Activated T-helper 2 cell treated with anti-CD3 and anti-CD28 coated beads, Interferon-gamma antibody, Interleukin-2, Interleukin-4, amounts not matched to agents 10 μg/mL and 5 μg/mL and 100 μg/mL, durations not matched to agents 14 hours and 24 hours and 36 hours (primary cell): ENCODE data around the gene HSPH1. TPM values are rescaled to one million over a fixed set of nuclear protein-coding genes. Genes with fewer than 3 reads are reported as not detected.
"Not testable (repeated sequence)": the region's sequence is repeated elsewhere in the genome, so short reads cannot be mapped to it uniquely, and the experiment has no call there.

ENCODE experiments used
- DNase-seq: peaks from one replicate; pipeline ENCODE4 v3.0.0; 2021; ENCODE audit warnings: low spot score
- H3K27ac Mint-ChIP-seq: one replicate; pipeline ENCODE4 v1.8.0; 2021; ENCODE audit warnings: mixed read lengths
- H3K27me3 Mint-ChIP-seq: one replicate; pipeline ENCODE4 v1.8.0; 2021; ENCODE audit warnings: low read depth, mixed read lengths
- H3K36me3 Mint-ChIP-seq: one replicate; pipeline ENCODE4 v1.8.0; 2021; ENCODE audit warnings: low read depth, mixed read lengths
- H3K4me1 Mint-ChIP-seq: one replicate; pipeline ENCODE4 v1.8.0; 2021; ENCODE audit warnings: low read depth, mixed read lengths
- H3K4me3 Mint-ChIP-seq: one replicate; pipeline ENCODE4 v1.8.0; 2021; ENCODE audit warnings: low read depth, mild to moderate bottlenecking, moderate library complexity, mixed read lengths
- H3K9me3 Mint-ChIP-seq: one replicate; pipeline ENCODE4 v1.8.0; 2021; ENCODE audit warnings: mixed read lengths
- intact Hi-C: fragments of 100-400 bp; cut with micrococcal nuclease; formaldehyde crosslinking; loops from one replicate; pipeline ENCODE4 v1.15.1; 2023
- total RNA-seq: library from RNA; stranded (reverse); gene quantifications from 2 replicates; pipeline ENCODE4 v1.2.3, GENCODE V29; 2022

Gene HSPH1
- total RNA-seq, 1 donor from 2014 or later = 269 TPM

DNA sequence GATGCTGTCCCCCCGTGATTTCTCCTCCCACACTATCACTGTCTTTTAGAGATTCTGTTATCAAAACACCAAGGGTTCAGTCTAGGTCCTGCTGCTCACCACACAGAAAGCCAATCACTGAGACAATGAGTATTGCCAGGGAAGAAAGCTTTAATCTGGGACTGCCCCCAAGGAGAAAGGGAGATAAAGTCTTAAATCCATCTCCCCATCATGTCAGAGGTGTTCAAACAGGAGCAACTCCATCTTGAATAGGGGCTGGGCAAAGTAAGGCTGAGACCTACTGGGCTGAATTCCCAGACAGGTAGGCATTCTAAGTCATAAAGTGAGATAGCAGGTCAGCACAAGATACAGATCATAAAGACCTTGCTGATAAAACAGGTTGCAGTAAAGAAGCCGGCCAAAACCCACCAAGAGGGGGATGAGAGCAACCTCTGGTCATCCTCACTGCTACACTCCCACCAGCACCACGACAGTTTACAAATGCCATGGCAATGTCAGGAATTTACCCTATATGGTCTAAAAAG, 63.7 kb downstream of the HSPH1 start:
- H3K27ac Mint-ChIP-seq, DNase-seq, H3K4me3 Mint-ChIP-seq, H3K4me1 Mint-ChIP-seq, H3K36me3 Mint-ChIP-seq, H3K9me3 Mint-ChIP-seq, intact Hi-C loops: not testable (repeated sequence)
- peaks cover 47% of the 10 kb centered on the region for H3K27me3 Mint-ChIP-seq

DNA sequence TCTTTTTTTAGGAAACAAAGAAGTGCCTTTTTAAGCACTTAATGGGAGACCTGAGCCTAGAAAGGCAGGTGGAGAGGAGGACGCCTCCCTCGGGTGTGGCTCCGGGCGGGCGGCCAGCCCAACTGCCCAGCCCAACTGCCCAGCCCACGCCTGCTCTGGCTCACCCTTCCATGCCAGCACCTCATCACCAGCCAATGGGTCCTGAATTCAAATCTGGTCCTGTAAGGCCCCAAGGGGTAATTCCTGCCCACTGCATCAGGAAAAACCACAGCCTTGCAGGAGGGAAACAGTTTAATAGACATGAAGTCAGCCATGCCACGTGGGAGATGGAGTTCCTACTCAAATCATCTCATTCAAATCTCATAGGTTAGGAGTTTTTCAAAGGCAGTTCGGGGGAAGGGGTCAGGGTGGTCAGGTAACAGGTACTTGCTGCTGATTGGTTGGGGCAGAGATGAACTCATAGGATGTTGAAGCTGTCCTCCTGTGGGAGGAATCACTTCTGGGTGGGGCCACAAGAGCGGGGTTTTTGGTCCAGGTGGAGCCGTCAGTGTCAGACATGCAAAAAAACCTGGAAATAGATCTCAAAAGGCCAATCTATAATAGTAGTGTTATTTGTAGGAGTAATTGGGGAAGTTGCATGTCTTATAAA, 64.9 kb downstream of the HSPH1 start:
- H3K4me3 Mint-ChIP-seq = no peak overlapping the region
- no peaks in the 10 kb centered on the region for H3K9me3 Mint-ChIP-seq
- no peak overlapping the region for H3K27ac Mint-ChIP-seq
- no peaks in the 10 kb centered on the region for H3K36me3 Mint-ChIP-seq
- DNase-seq = no peak
- peaks cover 35% of the 10 kb centered on the region for H3K27me3 Mint-ChIP-seq
- no peaks in the 10 kb centered on the region for H3K4me1 Mint-ChIP-seq
- intact Hi-C loops = no loop called here

DNA sequence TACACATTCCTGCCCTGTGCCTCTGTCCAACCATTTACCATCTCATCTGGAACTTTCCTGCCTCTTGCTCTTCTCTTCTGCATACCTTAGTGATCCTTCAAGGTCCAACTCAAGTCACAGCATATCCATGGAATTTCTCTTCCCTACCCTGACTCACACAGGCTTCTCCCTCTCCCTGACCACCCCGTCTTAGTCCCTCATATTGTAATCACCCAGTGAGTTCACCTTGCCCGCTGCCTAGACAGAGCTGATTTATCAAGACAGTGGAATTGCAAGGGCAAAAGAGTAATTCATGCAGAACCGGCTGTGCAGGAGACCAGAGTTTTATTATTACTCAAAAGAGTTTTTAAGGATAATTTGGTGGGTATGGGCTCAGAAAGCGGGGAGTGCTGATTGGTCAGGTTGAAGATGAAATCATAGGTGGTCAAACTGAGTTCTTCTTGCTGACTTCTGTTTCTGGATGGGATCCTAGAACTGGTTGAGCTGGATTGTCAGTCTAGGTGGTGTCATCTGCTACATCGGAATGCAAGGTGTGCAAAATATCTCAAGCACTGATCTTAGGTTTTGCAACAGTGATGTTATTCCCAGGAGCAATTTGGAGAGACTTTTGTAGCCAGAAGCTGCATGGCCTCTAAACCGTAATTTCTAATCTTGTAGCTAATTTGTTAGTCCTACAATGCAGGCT, 67.2 kb downstream of the HSPH1 start:
- peaks cover 19% of the 10 kb centered on the region for H3K27me3 Mint-ChIP-seq
- peaks cover 3% of the 10 kb centered on the region for H3K4me1 Mint-ChIP-seq
- no peak overlapping the region for H3K27ac Mint-ChIP-seq
- no peaks in the 10 kb centered on the region for H3K9me3 Mint-ChIP-seq
- no peak for DNase-seq
- H3K4me3 Mint-ChIP-seq = no peak overlapping the region
- H3K36me3 Mint-ChIP-seq = no peaks in the 10 kb centered on the region
- intact Hi-C loops = no loop called here

DNA sequence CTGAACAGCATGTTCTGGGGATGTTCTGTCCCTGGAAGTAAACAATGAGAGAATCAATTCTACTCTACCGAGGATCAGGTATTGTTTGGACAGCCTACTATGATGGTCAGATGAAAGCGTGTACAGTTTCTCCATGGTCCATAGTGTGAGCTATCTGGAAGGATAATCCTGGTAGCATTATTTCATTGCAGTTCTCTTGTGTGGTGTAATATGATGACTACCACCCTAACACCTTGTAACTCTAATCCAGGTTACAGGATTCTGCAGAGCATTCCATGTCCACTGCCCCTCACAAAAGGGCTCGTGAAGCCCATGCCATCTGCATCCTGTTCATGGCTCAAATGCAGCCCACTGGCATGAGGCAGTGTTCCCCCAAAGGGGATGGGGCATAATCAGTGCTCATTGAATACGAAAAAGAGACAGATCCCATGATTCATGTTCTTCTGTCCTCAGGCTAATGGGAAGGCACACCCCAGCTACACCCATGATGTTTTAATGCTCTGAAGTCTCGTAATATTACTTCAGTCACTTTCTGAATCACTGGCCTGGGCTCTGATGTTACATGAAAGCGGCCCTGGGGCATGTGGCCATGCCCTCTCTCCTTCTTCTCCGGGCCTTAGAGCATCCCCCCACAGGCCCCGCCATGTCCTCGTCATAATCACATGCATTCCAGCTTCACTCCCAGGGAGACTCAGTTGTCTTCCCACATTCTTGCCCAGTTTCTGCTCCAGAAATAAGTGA, 68.4 kb downstream of the HSPH1 start:
- Mint-ChIP-seq H3K9me3 (no peaks in the 10 kb centered on the region), H3K27me3 (peaks cover 15% of the 10 kb centered on the region), H3K4me3 (no peak overlapping the region), H3K4me1 (peaks cover 3% of the 10 kb centered on the region), H3K36me3 (no peaks in the 10 kb centered on the region), H3K27ac (no peak overlapping the region)
- no peak for DNase-seq
- intact Hi-C loops = no loop called here

DNA sequence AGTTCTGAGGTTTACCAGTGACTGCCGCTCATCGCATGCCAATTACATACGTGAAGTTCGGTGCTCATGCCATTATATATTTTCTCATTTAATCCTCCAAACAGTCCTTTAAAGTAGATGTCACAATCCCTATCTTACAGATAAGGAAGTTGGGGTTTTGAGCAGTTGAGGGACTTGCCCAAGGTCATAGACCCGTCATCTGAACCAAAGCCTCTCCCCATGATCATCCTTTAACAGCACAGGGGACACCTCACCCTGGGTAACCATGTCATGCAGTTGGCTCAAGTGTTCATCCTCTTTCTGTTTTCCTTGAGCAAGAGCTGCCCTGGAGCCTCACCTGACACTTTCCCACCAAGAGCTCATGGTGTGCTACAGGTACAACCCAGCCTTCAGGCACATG, 69.1 kb downstream of the HSPH1 start:
- H3K4me1 Mint-ChIP-seq = peaks cover 3% of the 10 kb centered on the region
- no peaks in the 10 kb centered on the region for H3K36me3 Mint-ChIP-seq
- H3K27me3 Mint-ChIP-seq = peaks cover 11% of the 10 kb centered on the region
- no peak overlapping the region for H3K4me3 Mint-ChIP-seq
- intact Hi-C loops = no loop called here
- no peak overlapping the region for H3K27ac Mint-ChIP-seq
- no peak for DNase-seq
- H3K9me3 Mint-ChIP-seq = no peaks in the 10 kb centered on the region

DNA sequence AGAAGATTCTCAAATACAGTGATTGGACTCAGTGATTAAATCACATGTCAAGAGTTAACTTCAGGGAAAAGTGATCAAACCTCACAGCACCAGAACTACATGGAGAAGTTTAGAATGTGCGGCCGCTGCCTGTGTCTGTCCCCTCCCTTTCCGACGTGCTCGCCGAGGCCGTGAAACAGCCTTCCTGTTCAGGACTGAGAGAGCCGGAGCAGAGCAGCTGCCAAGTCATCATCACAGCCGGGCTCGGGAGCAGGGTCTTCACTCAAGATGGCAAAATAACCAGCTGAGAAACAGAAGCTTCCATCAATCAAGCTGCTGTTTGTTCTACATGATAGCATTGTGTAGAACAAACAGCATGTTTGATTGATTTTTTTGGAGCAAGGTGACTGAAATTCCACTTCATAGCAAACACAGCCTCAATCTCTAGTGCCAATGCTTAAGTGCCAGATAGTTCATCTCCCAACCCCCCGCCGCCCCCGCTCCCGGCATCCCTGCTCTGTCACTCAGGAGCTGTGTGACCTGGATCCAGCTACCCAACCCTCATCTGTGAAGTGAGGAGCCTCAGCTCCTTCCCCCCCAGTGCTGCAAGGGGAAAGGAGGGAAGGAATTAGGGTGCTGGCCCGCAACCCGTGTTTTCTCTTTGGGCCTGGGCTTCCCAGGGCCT, 70.6 kb downstream of the HSPH1 start:
- Mint-ChIP-seq H3K4me3 (no peak overlapping the region), H3K36me3 (no peaks in the 10 kb centered on the region), H3K27ac (no peak overlapping the region), H3K27me3 (peaks cover 9% of the 10 kb centered on the region), H3K9me3 (no peaks in the 10 kb centered on the region), H3K4me1 (peaks cover 3% of the 10 kb centered on the region)
- intact Hi-C loops = no loop called here
- DNase-seq = no peak

DNA sequence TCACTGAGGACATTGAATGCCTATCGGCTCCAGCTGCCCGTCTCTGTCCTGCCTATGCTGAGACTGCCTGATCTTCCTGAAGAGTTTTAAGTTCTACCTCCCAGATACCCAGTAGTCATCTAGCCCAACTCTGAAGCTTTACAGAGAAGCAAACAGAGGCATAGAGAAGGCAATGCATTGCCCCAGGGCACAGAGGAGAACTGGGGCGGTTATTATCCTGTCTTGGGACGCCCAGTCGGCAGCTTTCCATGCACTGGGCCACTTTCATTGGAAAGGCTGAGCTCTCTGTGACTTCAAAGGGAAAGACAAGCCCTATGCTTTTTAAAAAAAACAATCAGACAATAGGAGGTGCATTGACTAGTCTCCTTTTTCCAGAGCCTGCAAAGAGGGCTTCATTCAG, 71.6 kb downstream of the HSPH1 start:
- Mint-ChIP-seq H3K9me3 (no peaks in the 10 kb centered on the region), H3K36me3 (no peaks in the 10 kb centered on the region), H3K27me3 (peaks cover 12% of the 10 kb centered on the region), H3K4me1 (peaks cover 3% of the 10 kb centered on the region), H3K4me3 (no peak overlapping the region), H3K27ac (no peak overlapping the region)
- intact Hi-C loops = no loop called here
- no peak for DNase-seq

DNA sequence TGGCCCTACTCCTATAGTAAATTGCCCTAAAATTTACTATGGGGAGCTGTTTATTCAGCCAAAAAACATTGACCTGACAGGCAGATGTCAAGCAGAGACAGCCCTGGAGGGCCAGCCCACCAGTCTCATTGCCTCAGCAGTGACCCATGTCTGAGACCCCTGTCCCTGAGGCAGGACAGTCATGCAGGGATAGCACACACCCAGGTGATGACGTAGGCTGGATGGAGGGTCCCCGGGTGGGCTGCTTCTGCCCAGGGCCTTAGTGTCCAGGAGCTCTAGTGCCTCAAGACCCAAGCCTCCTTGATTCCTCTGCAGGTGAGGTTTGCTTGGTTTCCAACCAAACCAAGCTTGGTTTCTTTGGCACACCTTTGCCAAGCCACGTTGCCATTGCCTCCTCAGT, 72.1 kb downstream of the HSPH1 start:
- peaks cover 3% of the 10 kb centered on the region for H3K4me1 Mint-ChIP-seq
- H3K27me3 Mint-ChIP-seq = peaks cover 16% of the 10 kb centered on the region
- H3K9me3 Mint-ChIP-seq = no peaks in the 10 kb centered on the region
- no peak overlapping the region for H3K4me3 Mint-ChIP-seq
- no peak overlapping the region for H3K27ac Mint-ChIP-seq
- no peak for DNase-seq
- intact Hi-C loops = no loop called here
- H3K36me3 Mint-ChIP-seq = no peaks in the 10 kb centered on the region

DNA sequence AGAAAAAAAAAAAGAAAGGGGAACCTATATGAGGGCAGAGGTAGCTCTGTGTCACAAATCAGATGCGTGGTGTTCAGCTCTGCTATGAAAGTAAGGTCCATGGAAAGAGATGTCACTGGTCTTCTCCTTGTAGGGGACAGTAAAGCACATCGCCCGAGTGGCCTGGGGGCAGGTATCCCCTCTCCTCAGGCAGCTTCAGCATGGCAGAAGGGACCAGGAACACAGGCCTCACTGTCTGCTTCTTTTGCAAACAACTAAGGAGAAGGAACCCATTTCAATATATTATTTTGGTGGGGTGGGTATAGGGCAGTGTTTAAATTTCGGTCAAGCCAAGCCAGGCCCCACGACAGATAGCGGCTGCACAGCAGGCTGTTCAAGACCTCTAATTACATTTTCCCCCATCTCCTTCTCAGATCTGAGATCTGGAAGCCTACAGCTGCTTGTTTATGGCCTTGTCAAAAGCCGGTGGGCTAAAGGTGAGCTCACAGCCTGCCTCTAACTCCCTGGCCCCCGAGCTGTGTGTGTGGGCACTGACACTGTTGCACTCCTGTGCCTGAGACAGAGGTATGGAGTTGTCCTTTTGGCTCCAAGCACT, 72.8 kb downstream of the HSPH1 start:
- Mint-ChIP-seq H3K9me3 (no peaks in the 10 kb centered on the region), H3K36me3 (no peaks in the 10 kb centered on the region), H3K27me3 (peaks cover 20% of the 10 kb centered on the region), H3K4me1 (peaks cover 3% of the 10 kb centered on the region), H3K27ac (no peak overlapping the region), H3K4me3 (no peak overlapping the region)
- intact Hi-C loops = no loop called here
- no peak for DNase-seq

Other genes with a start within 250 kb of the HSPH1 start
- gene TEX26, start 229.2 kb downstream of the HSPH1 start, total RNA-seq = not detected in 2 replicates
- gene B3GLCT, start 38.1 kb upstream of the HSPH1 start, total RNA-seq = 4.3 and 4.7 TPM in 2 replicates